HCT116 (cell line): Measurements from ENCODE around the gene SUN2. TPM values are rescaled to one million over a fixed set of nuclear protein-coding genes. Genes with fewer than 3 reads are reported as not detected.

Experiments
- ATAC-seq: fragments of 200-7000 bp; cut with Tn5 transposase; 2 replicates; pipeline ENCODE4 v1.9.1; 2020; ENCODE audit warnings: mild to moderate bottlenecking, moderate library complexity
- BruUV-seq: library from RNA; stranded (reverse); fragments of 400-500 nt; replicated peaks from 2 replicates; lab custom pipeline; 2021; lab: Mats Ljungman, UMichigan
- CTCF ChIA-PET: fragments of 300-600 bp; sonication (Branson Sonifier 250); formaldehyde crosslinking; loops from one replicate; lab custom pipeline; 2021; ENCODE audit warnings: antibody characterized with exemption; lab: Charles Lee
- POLR2A ChIA-PET: fragments of 300-600, 350-600 bp; sonication (Branson Sonifier 250); formaldehyde crosslinking; loops from one replicate; lab custom pipeline; 2021; ENCODE audit warnings: antibody characterized with exemption; lab: Charles Lee
- RAD21 ChIA-PET, 2 experiments: fragments of 300-600 bp; sonication (Branson Sonifier 250); formaldehyde crosslinking; loops; one replicate each; lab custom pipeline; 2023; ENCODE audit warnings: low total read pairs in 2 of 2; ENCODE audit not compliant: uncharacterized antibody in 2 of 2, unreplicated experiment in 2 of 2, low non-redundant PET in 1 of 2; lab: Charles Lee
- DNase-seq: peaks from one replicate; pipeline ENCODE4 v3.0.0-alpha.2; 2010; ENCODE audit warnings: low read depth, low spot score
- H2AFZ ChIP-seq: fragments of 200-600 bp; shearing (Covaris generic), sonication (generic); 2 replicates; pipeline ENCODE4 v1.6.1; 2017; ENCODE audit warnings: low read depth, mixed run types, mixed read lengths, antibody characterized with exemption, low read length; ENCODE audit not compliant: poor library complexity, severe bottlenecking
- H3K27ac ChIP-seq: 2 replicates; pipeline ENCODE4 v1.5.1; 2012; ENCODE audit warnings: low read depth, low read length
- H3K27me3 ChIP-seq: fragments of 200-600 bp; sonication (generic); 2 replicates; pipeline ENCODE4 v1.6.1; 2016; ENCODE audit warnings: mixed run types, low read length, mixed read lengths; ENCODE audit not compliant: insufficient read depth
- H3K36me3 ChIP-seq, 2 experiments: fragments of 200-500 bp in 1 of 2; fragments of 200-600 bp in 1 of 2; sonication (Bioruptor generic) in 1 of 2; sonication (generic) in 1 of 2; 2 replicates each; pipeline versions ENCODE4 v1.5.1 to v1.6.1; 2014 to 2016; ENCODE audit warnings: low read length in 2 of 2, inconsistent platforms in 1 of 2, mixed read lengths in 1 of 2, mixed run types in 1 of 2; ENCODE audit not compliant: insufficient read depth in 2 of 2, control insufficient read depth in 1 of 2
- H3K4me1 ChIP-seq, 2 experiments: fragments of 200-600 bp in 1 of 2; sonication (generic) in 1 of 2; 2 replicates each; pipeline versions ENCODE4 v1.5.1 to v1.6.1; 2012 to 2017; ENCODE audit warnings: low read length in 2 of 2, inconsistent platforms in 1 of 2, mild to moderate bottlenecking in 1 of 2, mixed read lengths in 1 of 2, mixed run types in 1 of 2, moderate library complexity in 1 of 2; ENCODE audit not compliant: insufficient read depth in 2 of 2, control insufficient read depth in 1 of 2
- H3K4me2 ChIP-seq: fragments of 200-600 bp; sonication (generic); 2 replicates; pipeline ENCODE4 v1.6.1; 2017; ENCODE audit warnings: mixed run types, low read length, mixed read lengths
- H3K4me3 ChIP-seq, 2 experiments: fragments of 200-600 bp in 1 of 2; sonication (generic) in 1 of 2; replicated peaks in 1 of 2; 2 replicates each; pipeline ENCODE4 v1.5.1; 2011 to 2016; ENCODE audit warnings: low read length in 2 of 2, control low read depth in 1 of 2, low read depth in 1 of 2, mild to moderate bottlenecking in 1 of 2, mixed read lengths in 1 of 2, mixed run types in 1 of 2
- H3K79me2 ChIP-seq: fragments of 200-600 bp; sonication (generic); 2 replicates; pipeline ENCODE4 v1.6.1; 2017; ENCODE audit warnings: mild to moderate bottlenecking, mixed run types, low read length, moderate library complexity, mixed read lengths; ENCODE audit not compliant: insufficient read depth
- H3K9ac ChIP-seq: fragments of 200-600 bp; sonication (generic); 2 replicates; pipeline ENCODE4 v1.6.1; 2016; ENCODE audit warnings: low read length, mixed read lengths
- H3K9me2 ChIP-seq: fragments of 200-600 bp; sonication (generic), shearing (Covaris generic); 2 replicates; pipeline ENCODE4 v1.6.1; 2017; ENCODE audit warnings: mixed run types, mild to moderate bottlenecking, moderate library complexity; ENCODE audit not compliant: insufficient read depth
- H3K9me3 ChIP-seq, 2 experiments: fragments of 200-500 bp in 1 of 2; fragments of 200-600 bp in 1 of 2; sonication (Bioruptor generic) in 1 of 2; sonication (generic) in 1 of 2; 2 replicates each; pipeline ENCODE4 v1.6.1; 2014 to 2017; ENCODE audit warnings: low read length in 2 of 2, mixed read lengths in 2 of 2, inconsistent platforms in 1 of 2, low read depth in 1 of 2, mild to moderate bottlenecking in 1 of 2, mixed run types in 1 of 2, moderate library complexity in 1 of 2; ENCODE audit not compliant: control insufficient read depth in 1 of 2, insufficient read depth in 1 of 2
- H4K20me1 ChIP-seq: fragments of 200-600 bp; sonication (generic), shearing (Covaris generic); 2 replicates; pipeline ENCODE4 v1.6.1; 2017; ENCODE audit warnings: mixed run types, mild to moderate bottlenecking, moderate library complexity; ENCODE audit not compliant: insufficient read depth
- CBX3 ChIP-seq: IDR thresholded peaks from 2 replicates; pipeline ENCODE4 v1.6.1; 2012; ENCODE audit warnings: low read depth
- CEBPB ChIP-seq: IDR thresholded peaks from 2 replicates; pipeline ENCODE4 v1.6.1; 2012; ENCODE audit warnings: low read depth
- EGR1 ChIP-seq: IDR thresholded peaks from 2 replicates; pipeline ENCODE4 v1.6.1; 2012; ENCODE audit warnings: low read depth
- ELF1 ChIP-seq: IDR thresholded peaks from 2 replicates; pipeline ENCODE4 v1.6.1; 2012; ENCODE audit warnings: low read depth, borderline replicate concordance
- EZH2phosphoT487 ChIP-seq: fragments of 200-600 bp; IDR thresholded peaks from 2 replicates; pipeline ENCODE4 v1.6.1; 2018; ENCODE audit warnings: antibody characterized with exemption, borderline replicate concordance
- FOSL1 ChIP-seq: IDR thresholded peaks from 2 replicates; pipeline ENCODE4 v1.6.1; 2012; ENCODE audit warnings: low read depth
- JUND ChIP-seq: IDR thresholded peaks from 2 replicates; pipeline ENCODE4 v1.6.1; 2012
- MAX ChIP-seq: IDR thresholded peaks from 2 replicates; pipeline ENCODE4 v1.6.1; 2012
- POLR2AphosphoS5 ChIP-seq: IDR thresholded peaks from 2 replicates; pipeline ENCODE4 v1.6.1; 2011; ENCODE audit warnings: mild to moderate bottlenecking, low read depth, low read length, moderate library complexity
- SIN3A ChIP-seq: IDR thresholded peaks from 2 replicates; pipeline ENCODE4 v1.6.1; 2012; ENCODE audit warnings: low read depth
- SP1 ChIP-seq: IDR thresholded peaks from 2 replicates; pipeline ENCODE4 v1.6.1; 2012; ENCODE audit warnings: low read depth
- TCF7L2 ChIP-seq: IDR thresholded peaks from 2 replicates; pipeline ENCODE4 v1.7.0; 2011; ENCODE audit warnings: borderline replicate concordance, inconsistent platforms; ENCODE audit not compliant: insufficient read depth, insufficient read length; ENCODE audit errors: extremely low read depth
- YY1 ChIP-seq: IDR thresholded peaks from 2 replicates; pipeline ENCODE4 v1.6.1; 2011; ENCODE audit warnings: low read length, low read depth, moderate library complexity, mild to moderate bottlenecking; ENCODE audit not compliant: insufficient replicate concordance; ENCODE audit errors: extremely low read depth
- intact Hi-C: fragments of 100-400 bp; cut with micrococcal nuclease; formaldehyde crosslinking; loops from 2 replicates; pipeline ENCODE4 v1.10.0; 2022
- total RNA-seq: library from RNA; stranded (reverse); gene quantifications from one replicate; pipeline ENCODE4 v1.2.1, GENCODE V29; 2021; ENCODE audit not compliant: unreplicated experiment
- TF ChIP-seq, protein P1 (sequence below): IDR thresholded peaks from 2 replicates; pipeline ENCODE4 v1.6.1; 2011; ENCODE audit warnings: mild to moderate bottlenecking, low read length, moderate library complexity; ENCODE audit not compliant: insufficient replicate concordance; ENCODE audit errors: extremely low read depth
- TF ChIP-seq, protein P2 (sequence below): IDR thresholded peaks from 2 replicates; pipeline ENCODE4 v1.6.1; 2012; ENCODE audit warnings: low read depth
- TF ChIP-seq, protein P3 (sequence below), 3 experiments: fragments of 200-600 bp in 1 of 3; sonication (generic) in 1 of 3; IDR thresholded peaks in 2 of 3; conservative IDR thresholded peaks in 1 of 3; 2 replicates each; pipeline ENCODE4 v1.5.1; 2012 to 2017; ENCODE audit warnings: low read depth in 2 of 3, low read length in 2 of 3, antibody characterized with exemption in 1 of 3, borderline replicate concordance in 1 of 3, control low read depth in 1 of 3, mild to moderate bottlenecking in 1 of 3, mixed read lengths in 1 of 3, mixed run types in 1 of 3, moderate library complexity in 1 of 3; ENCODE audit not compliant: insufficient read depth in 1 of 3
- TF ChIP-seq, protein P4 (sequence below): IDR thresholded peaks from 2 replicates; pipeline ENCODE4 v1.6.1; 2012

Gene SUN2
- total RNA-seq, 1 experiment from 2014 or later = 71.6 TPM

DNA sequence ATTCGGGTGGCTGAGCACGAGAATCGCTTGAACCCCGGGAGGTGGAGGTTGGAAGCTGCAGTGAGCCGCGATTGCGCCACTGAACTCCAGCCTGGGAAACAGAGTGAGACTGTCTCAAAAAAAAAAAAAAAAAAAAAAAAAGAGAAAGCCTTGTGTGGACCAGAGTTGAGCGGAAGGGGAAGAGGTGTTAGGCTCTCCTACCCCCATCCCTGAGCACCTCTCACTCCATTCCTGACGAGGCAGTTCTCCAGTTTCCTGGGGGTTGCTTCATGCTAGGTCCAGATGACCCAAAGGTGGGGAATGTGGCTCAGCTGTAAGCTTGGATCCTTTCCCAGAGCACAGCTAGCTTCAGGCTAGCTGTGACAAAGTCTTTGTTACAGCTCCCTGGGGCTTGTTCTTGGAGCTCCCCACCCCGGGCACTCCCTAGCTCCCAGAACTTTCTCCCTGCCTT is 46.9 kb upstream of the SUN2 start:
- no peaks in the 10 kb centered on the region for H4K20me1 ChIP-seq
- no TSS peak for BruUV-seq
- no peak overlapping the region for H2AFZ ChIP-seq
- H3K9me3 ChIP-seq = peaks cover 0 to 8% of the 10 kb centered on the region in 2 experiments; a peak in 1 of 4 replicates
- RAD21 ChIA-PET = no interaction called here
- CTCF ChIA-PET = interaction anchor here (0.6 to 1.8 kb wide), 5 partner anchors 34 to 731 kb away, joined by 3 to 5 read pairs (median 4); no protein-coding TSS in a partner anchor
- H3K9ac ChIP-seq = no peak overlapping the region
- peaks cover 2 to 6% of the 10 kb centered on the region in 2 experiments; a peak in 2 of 4 replicates for H3K4me1 ChIP-seq
- peak overlapping the region; percentile 43; the same call in 1 of the 2 replicates for H3K4me2 ChIP-seq
- ATAC-seq = peak; percentile 69
- no peaks in the 10 kb centered on the region for H3K9me2 ChIP-seq
- no peaks in the 10 kb centered on the region for H3K36me3 ChIP-seq
- no peak overlapping the region for H3K4me3 ChIP-seq
- POLR2A ChIA-PET = interaction anchor here (1.3 kb wide), 1 partner anchor 41 kb away, joined by 3 read pairs; the partner anchor contains the start of gene NPTXR
- no peaks in the 10 kb centered on the region for H3K79me2 ChIP-seq
- DNase-seq = peak; percentile 62
- TF ChIP-seq POLR2AphosphoS5 (peak; percentile 16; the same call in 1 of the 2 replicates), MAX (no peak), CEBPB (peak; percentile 81), EGR1 (no peak), FOSL1 (no peak; the same call in 1 of the 2 replicates), YY1 (no peak), SP1 (peak; percentile 46; the same call in 1 of the 2 replicates), CBX3 (peak; percentile 59; the same call in 1 of the 2 replicates), ELF1 (no peak), JUND (peak; percentile 28; the same call in 1 of the 2 replicates), TCF7L2 (no peak), EZH2phosphoT487 (no peak), SIN3A (no peak)
- TF ChIP-seq, protein P1, sequence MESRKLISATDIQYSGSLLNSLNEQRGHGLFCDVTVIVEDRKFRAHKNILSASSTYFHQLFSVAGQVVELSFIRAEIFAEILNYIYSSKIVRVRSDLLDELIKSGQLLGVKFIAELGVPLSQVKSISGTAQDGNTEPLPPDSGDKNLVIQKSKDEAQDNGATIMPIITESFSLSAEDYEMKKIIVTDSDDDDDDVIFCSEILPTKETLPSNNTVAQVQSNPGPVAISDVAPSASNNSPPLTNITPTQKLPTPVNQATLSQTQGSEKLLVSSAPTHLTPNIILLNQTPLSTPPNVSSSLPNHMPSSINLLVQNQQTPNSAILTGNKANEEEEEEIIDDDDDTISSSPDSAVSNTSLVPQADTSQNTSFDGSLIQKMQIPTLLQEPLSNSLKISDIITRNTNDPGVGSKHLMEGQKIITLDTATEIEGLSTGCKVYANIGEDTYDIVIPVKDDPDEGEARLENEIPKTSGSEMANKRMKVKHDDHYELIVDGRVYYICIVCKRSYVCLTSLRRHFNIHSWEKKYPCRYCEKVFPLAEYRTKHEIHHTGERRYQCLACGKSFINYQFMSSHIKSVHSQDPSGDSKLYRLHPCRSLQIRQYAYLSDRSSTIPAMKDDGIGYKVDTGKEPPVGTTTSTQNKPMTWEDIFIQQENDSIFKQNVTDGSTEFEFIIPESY = no peak
- TF ChIP-seq, protein P2, sequence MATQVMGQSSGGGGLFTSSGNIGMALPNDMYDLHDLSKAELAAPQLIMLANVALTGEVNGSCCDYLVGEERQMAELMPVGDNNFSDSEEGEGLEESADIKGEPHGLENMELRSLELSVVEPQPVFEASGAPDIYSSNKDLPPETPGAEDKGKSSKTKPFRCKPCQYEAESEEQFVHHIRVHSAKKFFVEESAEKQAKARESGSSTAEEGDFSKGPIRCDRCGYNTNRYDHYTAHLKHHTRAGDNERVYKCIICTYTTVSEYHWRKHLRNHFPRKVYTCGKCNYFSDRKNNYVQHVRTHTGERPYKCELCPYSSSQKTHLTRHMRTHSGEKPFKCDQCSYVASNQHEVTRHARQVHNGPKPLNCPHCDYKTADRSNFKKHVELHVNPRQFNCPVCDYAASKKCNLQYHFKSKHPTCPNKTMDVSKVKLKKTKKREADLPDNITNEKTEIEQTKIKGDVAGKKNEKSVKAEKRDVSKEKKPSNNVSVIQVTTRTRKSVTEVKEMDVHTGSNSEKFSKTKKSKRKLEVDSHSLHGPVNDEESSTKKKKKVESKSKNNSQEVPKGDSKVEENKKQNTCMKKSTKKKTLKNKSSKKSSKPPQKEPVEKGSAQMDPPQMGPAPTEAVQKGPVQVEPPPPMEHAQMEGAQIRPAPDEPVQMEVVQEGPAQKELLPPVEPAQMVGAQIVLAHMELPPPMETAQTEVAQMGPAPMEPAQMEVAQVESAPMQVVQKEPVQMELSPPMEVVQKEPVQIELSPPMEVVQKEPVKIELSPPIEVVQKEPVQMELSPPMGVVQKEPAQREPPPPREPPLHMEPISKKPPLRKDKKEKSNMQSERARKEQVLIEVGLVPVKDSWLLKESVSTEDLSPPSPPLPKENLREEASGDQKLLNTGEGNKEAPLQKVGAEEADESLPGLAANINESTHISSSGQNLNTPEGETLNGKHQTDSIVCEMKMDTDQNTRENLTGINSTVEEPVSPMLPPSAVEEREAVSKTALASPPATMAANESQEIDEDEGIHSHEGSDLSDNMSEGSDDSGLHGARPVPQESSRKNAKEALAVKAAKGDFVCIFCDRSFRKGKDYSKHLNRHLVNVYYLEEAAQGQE = no peak
- TF ChIP-seq, protein P3, sequence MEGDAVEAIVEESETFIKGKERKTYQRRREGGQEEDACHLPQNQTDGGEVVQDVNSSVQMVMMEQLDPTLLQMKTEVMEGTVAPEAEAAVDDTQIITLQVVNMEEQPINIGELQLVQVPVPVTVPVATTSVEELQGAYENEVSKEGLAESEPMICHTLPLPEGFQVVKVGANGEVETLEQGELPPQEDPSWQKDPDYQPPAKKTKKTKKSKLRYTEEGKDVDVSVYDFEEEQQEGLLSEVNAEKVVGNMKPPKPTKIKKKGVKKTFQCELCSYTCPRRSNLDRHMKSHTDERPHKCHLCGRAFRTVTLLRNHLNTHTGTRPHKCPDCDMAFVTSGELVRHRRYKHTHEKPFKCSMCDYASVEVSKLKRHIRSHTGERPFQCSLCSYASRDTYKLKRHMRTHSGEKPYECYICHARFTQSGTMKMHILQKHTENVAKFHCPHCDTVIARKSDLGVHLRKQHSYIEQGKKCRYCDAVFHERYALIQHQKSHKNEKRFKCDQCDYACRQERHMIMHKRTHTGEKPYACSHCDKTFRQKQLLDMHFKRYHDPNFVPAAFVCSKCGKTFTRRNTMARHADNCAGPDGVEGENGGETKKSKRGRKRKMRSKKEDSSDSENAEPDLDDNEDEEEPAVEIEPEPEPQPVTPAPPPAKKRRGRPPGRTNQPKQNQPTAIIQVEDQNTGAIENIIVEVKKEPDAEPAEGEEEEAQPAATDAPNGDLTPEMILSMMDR (IDR thresholded peaks at IDR 0.05 in 2 of 3, conservative IDR thresholded peaks at IDR 0.05 in 1 of 3; ENCODE audit: borderline replicate concordance in 1 of 3, insufficient read depth in 1 of 3, low read depth in 2 of 3, low read length in 2 of 3) = no peak
- TF ChIP-seq, protein P4, sequence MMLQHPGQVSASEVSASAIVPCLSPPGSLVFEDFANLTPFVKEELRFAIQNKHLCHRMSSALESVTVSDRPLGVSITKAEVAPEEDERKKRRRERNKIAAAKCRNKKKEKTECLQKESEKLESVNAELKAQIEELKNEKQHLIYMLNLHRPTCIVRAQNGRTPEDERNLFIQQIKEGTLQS = no peak
- TF ChIP-seq, all 23 proteins: peak for 5
- intact Hi-C loops = no loop called here
- H3K27ac ChIP-seq = no peak overlapping the region
- no peaks in the 10 kb centered on the region for H3K27me3 ChIP-seq
